DMS79 (cell line): ENCODE results near the gene IFFO2.

Source experiments
- DNase-seq: peaks from one replicate; lab custom pipeline; 2025; lab: John Stamatoyannopoulos, UW

Gene IFFO2

DNA sequence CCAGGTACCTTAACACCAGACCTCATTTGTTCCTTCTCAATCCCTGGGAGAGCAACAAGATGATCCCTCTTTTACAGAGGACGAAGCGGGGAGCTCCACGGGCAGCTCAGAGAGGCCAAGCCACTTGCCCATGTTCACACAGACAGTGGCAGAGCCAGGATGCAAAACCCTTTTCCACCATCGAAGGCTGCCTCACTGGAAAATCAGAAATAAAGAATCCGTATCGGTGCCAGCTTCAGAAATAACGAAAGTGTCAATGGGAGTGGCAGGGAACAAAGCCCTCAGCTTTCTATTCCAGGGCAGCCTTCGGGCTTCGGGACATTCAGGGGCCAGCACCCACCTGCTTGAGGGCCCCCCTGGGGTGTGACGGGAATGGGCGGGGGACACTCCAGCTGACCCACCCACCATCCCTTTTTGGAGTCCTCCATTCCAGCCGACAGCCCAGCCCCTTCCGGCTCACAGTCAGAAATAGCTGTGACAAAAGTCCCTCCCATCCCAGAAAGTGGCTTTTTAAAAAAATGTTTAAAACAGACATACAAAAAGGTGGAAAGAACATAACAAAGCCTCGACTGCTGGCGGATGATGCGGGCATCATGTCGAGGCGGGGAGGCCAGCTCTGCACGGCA lies 6.0 kb downstream of the IFFO2 start:
- DNase-seq: no peak

- DNase-seq: no peak
Measured at GRCh38 chr1:18949686-18950400, 6.6 kb downstream of the IFFO2 start.

DNA sequence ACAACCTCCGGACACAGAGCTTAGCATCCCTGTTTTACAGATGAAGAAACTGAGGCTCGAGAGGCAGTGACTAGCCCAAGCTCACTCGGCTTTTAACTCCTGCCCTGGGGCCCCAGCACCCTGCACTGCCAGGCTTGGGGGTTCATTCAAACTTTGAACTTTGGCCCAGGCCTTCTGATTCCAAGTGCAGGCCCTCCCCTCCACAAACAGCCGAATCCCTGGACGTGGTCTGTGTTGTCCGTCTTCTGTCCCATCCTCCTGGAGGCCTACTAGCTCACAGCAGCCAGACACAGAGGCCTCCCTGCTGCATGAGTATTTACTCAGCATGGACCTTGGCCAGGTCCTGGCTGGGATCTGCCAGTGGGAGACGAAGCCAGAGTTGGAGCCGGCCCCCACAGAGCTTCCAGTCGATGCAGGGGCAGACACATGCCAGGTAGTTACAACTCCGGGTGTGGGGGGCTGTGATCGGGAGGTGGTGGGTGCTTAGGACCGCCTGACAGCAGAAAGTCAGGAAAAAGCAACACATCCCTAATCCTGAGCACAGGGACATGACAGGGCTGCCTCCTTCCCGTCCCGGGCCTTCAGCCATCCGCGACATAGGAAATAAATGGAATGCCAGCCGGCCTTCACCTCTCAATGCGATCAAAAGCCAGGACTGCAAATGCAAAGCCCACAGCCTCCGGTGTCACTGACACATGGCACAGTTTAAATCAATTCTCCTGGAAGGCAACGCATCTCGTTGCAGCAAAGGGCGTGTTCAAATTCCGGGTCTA lies 7.4 kb downstream of the IFFO2 start:
- no peak for DNase-seq

DNA sequence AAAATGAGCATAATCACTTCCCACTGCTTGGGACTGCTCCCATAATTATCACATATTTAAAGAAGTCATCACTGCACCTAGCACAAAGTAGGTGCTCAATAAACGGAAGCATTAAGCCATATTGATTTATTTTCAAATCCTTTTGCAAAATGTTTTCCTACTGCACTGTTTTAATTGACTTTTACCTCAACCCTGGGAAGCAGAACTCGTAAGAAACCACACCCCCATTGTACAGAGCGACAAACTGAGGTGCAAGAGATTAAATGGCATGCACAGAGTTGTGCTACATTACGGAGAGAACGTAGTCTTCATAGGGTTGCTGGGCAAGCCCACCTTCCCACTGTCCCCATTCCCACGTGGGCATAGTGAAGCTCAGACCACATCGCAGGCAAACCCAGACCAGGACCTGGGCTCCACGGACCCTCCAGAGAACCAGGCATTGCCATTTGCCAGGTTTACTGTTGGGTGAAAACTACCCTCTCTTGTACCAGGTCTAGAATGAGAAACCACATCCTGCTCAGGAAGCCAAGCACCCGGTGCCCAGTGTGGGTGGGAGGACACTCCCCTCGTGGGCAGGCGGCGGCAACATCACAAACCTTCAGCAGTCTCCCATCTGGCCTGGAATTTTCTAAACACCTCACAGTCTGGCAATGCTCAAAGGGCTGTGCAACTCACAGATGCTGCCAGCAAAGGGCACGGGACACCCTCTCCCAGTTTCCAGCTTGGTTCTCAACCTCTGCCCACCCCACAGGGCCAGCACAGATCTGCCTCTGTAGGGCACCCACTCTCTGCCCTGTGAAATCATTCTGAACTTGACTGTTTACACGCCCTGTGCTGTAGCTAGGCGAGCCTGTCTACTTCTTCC lies 8.2 kb downstream of the IFFO2 start:
- no peak for DNase-seq

GRCh38 chr1:18947570-18947969 lies 8.9 kb downstream of the IFFO2 start:
- no peak for DNase-seq

- DNase-seq: peak; percentile 31
Measured at GRCh38 chr1:18946550-18947381, 9.7 kb downstream of the IFFO2 start.

DNA sequence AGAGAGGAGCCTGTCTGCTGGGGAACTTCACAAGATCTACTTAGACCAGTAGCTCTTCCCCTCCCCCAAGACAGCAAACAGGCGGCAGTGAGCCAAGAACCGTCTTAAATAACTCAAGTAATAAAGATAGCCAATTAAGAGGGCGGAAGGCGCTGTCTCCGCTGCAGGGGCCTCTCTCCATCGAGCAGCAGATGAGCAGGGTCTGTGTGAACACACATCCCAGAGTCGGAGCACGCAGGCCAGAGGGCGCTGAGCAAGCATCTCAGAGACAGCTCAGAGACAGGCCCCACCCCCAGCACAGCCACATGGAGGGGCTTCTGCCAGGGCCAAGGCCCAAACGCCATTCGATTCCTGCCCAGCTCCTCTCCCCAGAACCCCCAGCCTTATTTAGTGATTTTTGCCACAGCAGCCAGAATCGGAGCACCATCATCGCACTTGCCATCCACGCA lies 11.1 kb downstream of the IFFO2 start:
- DNase-seq: no peak

GRCh38 chr1:18944810-18945209 lies 11.7 kb downstream of the IFFO2 start:
- no peak for DNase-seq

GRCh38 chr1:18943914-18944572 lies 12.4 kb downstream of the IFFO2 start:
- no peak for DNase-seq

DNA sequence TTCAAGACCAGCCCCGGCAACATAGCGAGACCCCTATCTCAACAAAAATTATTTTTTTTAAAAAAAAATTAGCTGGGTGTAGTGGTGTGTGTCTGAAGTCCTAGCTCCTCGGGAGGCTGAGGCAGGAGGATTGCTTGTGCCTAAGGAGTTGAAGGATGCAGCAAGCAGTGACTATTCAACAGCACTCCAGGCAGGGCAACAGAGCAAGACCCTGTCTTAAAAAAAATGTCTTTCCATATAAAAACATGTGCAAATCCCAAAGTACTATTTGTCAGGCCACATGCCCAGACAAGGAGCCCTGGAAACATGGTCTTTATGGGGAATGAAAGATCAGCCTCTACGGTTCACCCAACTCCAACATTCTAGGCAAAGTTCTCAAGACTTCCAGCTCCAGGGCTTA lies 13.3 kb downstream of the IFFO2 start:
- DNase-seq: no peak

DNA sequence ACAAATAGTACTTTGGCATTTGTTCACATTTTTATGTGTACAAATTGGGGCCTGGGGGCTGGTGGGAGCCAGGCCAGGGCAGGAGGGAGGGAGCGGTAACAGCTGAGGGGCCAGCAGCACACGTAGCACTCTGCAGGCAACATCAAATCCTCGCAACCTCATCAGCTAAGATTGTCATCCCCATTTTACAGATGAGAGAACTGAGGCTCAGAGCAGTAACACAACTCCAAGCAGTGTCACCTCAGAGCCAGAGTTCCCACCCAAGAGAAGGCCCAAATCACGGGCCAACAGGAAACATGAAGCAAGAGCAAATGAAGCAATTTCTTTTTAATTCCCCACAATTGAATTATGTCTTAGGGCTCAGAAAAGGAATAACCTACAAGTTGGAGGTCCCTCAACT lies 14.1 kb downstream of the IFFO2 start:
- no peak for DNase-seq

DNA sequence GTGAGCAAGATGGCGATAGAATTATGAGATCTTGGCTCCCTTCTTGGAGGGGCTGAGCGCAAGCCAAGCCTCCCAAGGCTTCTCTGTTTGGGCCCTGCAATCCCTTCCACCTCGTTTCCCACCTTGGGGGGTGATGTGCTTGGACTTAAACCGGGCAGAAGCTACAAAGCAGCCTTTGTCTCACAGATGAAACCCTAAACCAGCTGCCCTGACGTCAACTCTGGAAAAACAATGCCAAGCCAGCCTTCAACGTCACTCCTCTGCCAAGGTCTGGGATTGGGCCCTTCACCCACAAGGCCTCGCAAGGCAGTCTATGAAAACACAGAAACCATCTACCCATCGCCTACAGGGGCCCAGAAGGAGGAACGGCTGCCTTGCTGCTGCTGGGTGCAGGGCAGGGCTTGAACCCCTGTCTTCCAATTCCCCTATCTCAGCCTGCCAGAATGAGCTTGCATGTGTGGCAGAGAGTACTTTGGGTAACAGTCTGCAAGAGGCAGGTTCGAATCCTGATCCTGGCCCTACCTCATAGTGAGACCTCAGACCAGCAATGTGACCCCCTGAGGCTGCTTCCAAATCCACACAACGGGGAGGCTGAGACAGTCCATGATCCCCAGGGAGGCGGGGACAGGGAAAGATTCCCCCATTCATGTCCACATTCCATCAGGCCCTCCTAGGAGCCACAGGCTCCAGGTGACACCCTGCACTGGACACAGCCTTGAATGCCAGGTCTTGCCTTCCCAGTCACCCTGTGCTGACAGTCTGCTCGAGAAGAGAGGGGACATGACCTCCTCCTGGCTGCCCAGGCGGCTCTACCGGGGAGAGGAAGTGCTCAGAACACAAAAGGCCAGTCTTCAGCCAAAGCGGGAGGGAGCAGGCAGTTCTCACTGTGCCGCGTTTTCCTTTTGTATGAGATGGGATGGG lies 15.0 kb downstream of the IFFO2 start:
- no peak for DNase-seq

GRCh38 chr1:18940303-18941020 lies 16.0 kb downstream of the IFFO2 start:
- no peak for DNase-seq

- DNase-seq: no peak
Measured at GRCh38 chr1:18939398-18940302, 16.8 kb downstream of the IFFO2 start.

DNA sequence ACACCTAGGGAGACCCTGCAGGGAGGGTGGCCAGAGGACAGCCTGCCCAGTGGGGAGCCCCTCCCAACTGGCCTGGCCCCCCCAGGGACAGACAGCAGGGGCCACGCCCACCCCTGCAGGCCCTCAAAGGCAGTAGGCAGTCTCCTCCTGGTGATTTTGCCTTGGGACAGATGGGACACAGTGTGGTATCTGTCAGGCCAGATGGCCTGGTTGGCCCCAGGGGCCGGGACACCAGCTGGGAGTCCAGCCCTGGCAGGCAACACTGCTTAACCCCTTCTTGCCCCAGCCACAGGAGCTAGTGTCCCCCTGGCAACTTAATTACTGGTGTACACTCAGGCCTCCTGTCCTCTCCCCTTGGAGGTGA lies 17.8 kb downstream of the IFFO2 start:
- DNase-seq: no peak

GRCh38 chr1:18938008-18938706 lies 18.3 kb downstream of the IFFO2 start:
- no peak for DNase-seq

GRCh38 chr1:18937539-18937938 lies 18.9 kb downstream of the IFFO2 start:
- DNase-seq: no peak
